ENCODE data around the gene IQCE.

DNA sequence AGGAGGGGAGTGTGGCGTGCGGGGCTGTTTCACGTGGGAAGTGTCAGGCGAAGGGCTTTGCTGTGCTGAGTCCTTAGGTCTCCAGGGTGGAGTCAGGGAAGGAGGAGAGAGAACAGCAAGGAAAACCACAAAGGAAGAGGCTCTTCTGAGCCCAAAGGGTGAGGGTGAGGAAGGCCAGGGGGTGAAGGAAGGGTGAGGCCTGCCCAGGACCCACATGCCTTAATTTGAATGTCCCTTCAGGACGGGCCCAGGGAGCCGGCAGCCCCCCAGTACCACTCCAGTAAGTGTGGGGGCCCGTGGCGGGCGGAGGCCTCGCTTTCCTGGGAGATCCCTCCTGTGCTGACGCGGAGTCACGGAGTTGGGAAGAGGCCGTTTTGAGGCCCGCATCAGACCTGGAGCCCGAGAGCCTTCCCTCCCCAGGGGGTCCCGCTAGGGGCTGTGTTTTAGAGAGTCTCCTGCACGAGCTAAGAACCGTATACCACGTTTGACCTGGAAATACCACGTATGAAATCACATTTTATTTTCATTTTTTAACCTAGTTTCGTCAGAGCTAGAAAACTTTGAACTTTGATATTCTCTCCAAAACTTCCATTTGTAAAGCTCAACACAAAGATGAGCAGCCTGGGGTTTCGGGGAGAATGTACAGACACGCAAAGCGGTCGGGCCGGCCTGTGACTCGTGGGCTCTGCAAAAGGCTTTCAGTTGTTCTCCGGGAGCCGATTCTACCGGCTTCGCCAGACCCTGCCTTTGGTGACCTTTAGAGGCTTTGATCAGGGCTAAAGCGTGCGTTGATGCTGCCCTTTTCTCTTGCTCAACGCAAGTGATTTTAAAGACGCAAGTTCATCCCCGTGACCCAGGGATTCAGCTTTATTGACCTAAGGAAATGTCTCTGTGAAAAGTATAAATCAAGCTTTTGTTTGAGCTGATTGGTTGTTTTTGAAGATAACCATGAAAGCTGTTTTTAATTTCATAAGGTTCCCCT, 49.4 kb downstream of the IQCE start:
- TF ChIP-seq CTCF (IDR thresholded peaks at IDR 0.05; ENCODE audit: low read depth, low read length, poor library complexity, severe bottlenecking), result no peak
- TF ChIP-seq EZH2phosphoT487 (IDR thresholded peaks at IDR 0.05; ENCODE audit: borderline replicate concordance, low read length), result no peak

All from DOHH2 (cell line).